ENCODE results near the gene HINFP. TPM values are rescaled to one million over a fixed set of nuclear protein-coding genes. Genes with fewer than 3 reads are reported as not detected.

Gene HINFP
- total RNA-seq, 4 donors from 2014 or later = 7.0 to 33.2 (median 13.9) TPM

GRCh38 chr11:119110439-119110838, 10.9 kb upstream of the HINFP start:
- Histone ChIP-seq H3K4me1 (peaks cover 14 to 61% (median 19%) of the 10 kb centered on the region in 3 donors), H3K27me3 (no peaks in the 10 kb centered on the region), H3K9me3 (no peaks in the 10 kb centered on the region), H3K4me3 (no peak overlapping the region), H3K36me3 (peaks cover 14 to 57% (median 18%) of the 10 kb centered on the region in 3 donors), H3K27ac (no peak overlapping the region)
- TF ChIP-seq, protein P1, sequence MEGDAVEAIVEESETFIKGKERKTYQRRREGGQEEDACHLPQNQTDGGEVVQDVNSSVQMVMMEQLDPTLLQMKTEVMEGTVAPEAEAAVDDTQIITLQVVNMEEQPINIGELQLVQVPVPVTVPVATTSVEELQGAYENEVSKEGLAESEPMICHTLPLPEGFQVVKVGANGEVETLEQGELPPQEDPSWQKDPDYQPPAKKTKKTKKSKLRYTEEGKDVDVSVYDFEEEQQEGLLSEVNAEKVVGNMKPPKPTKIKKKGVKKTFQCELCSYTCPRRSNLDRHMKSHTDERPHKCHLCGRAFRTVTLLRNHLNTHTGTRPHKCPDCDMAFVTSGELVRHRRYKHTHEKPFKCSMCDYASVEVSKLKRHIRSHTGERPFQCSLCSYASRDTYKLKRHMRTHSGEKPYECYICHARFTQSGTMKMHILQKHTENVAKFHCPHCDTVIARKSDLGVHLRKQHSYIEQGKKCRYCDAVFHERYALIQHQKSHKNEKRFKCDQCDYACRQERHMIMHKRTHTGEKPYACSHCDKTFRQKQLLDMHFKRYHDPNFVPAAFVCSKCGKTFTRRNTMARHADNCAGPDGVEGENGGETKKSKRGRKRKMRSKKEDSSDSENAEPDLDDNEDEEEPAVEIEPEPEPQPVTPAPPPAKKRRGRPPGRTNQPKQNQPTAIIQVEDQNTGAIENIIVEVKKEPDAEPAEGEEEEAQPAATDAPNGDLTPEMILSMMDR (IDR thresholded peaks at IDR 0.05) = no peak
- no peak for TF ChIP-seq POLR2A (IDR thresholded peaks at IDR 0.05)
- DNase-seq = no peak
- intact Hi-C loops (cut with DNase I) = no loop called here
- WGBS, 2 donors = 81 to 87% methylated on average over 9 to 10 of the region's 10 CpGs

- DNase-seq = no peak
- peaks cover 11 to 57% (median 16%) of the 10 kb centered on the region in 3 donors for H3K4me1 ChIP-seq
- no peaks in the 10 kb centered on the region for H3K9me3 ChIP-seq
- WGBS, 2 donors = 74 to 86% methylated on average over 4 of the region's 11 CpGs
- no peak overlapping the region for H3K27ac ChIP-seq
- H3K4me3 ChIP-seq = no peak overlapping the region
- no peaks in the 10 kb centered on the region for H3K27me3 ChIP-seq
- no peak for TF ChIP-seq POLR2A (IDR thresholded peaks at IDR 0.05)
- TF ChIP-seq, protein P1 (IDR thresholded peaks at IDR 0.05) = no peak
- intact Hi-C loops (cut with DNase I) = no loop called here
- peaks cover 14 to 67% (median 18%) of the 10 kb centered on the region in 3 donors for H3K36me3 ChIP-seq
Observed at GRCh38 chr11:119111361-119111925, 9.9 kb upstream of the HINFP start.

DNA sequence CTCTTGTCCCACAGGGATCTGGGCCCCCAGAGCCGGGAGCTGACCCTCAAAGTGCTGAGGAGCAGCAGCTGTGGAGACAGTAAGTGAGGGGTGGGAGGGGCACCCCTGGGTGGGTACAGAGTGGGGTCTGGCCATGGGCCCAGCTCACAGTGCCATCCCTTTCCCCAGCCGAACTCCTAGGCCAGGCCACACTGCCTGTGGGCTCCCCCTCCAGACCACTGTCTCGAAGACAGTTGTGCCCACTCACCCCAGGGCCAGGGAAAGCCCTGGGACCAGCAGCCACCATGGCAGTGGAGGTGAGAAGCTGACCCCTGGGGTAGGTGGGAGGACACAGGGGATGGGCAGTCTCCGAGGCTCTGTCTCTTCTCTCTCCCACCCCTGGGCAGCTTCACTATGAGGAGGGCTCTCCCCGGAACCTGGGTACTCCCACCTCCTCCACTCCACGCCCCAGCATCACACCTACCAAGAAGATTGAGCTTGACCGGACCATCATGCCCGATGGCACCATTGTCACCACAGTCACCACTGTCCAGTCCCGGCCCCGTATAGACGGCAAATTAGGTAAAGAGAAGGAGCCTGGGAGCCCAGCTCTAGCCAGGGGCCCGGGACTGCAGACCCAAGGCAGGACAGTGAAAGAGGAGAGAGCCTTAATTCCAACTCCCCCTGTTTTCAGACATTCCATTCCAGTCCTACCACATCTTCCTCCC, 8.9 kb upstream of the HINFP start:
- Histone ChIP-seq H3K36me3 (peaks cover 18 to 78% (median 20%) of the 10 kb centered on the region in 3 donors), H3K9me3 (no peaks in the 10 kb centered on the region), H3K4me3 (no peak overlapping the region), H3K27me3 (no peaks in the 10 kb centered on the region), H3K4me1 (peaks cover 6 to 48% (median 13%) of the 10 kb centered on the region in 3 donors), H3K27ac (no peak overlapping the region)
- no peak for TF ChIP-seq POLR2A (IDR thresholded peaks at IDR 0.05)
- TF ChIP-seq, protein P1 (IDR thresholded peaks at IDR 0.05) = no peak
- WGBS, 2 donors = 92 to 96% methylated on average over 6 to 7 of the region's 12 CpGs
- intact Hi-C loops (cut with DNase I) = no loop called here
- no peak for DNase-seq

DNA sequence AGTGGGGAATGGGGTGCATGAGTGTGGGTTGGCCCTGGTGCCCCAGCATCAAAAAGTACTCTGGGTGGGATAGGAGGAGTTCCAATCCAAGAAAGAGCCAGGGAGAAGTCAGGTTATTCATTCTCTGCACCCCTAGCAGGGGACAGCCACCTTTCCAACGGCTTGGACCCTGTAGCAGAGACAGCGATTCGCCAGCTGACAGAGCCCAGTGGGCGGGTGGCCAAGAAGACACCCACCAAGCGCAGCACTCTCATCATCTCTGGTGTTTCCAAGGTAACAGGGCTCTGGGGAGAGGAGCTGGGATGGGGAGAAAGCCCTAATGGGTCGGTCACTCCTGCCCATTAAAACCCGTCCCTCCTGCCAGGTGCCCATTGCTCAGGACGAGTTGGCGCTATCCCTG, 7.7 kb upstream of the HINFP start:
- 91 to 100% methylated on average over 2 to 4 of the region's 9 CpGs for WGBS, 2 donors
- peaks cover 18 to 84% (median 22%) of the 10 kb centered on the region in 3 donors for H3K36me3 ChIP-seq
- no peak for DNase-seq

GRCh38 chr11:119114351-119114750, 7.0 kb upstream of the HINFP start:
- peaks cover 0 to 29% (median 2%) of the 10 kb centered on the region in 3 donors for H3K4me1 ChIP-seq
- H3K27ac ChIP-seq = no peak overlapping the region
- H3K36me3 ChIP-seq = peaks cover 18 to 84% (median 22%) of the 10 kb centered on the region in 3 donors
- no peak for TF ChIP-seq POLR2A (IDR thresholded peaks at IDR 0.05)
- TF ChIP-seq, protein P1 (IDR thresholded peaks at IDR 0.05) = no peak
- H3K9me3 ChIP-seq = no peaks in the 10 kb centered on the region
- 86 to 89% methylated on average over 5 of the region's 5 CpGs for WGBS, 2 donors
- no peaks in the 10 kb centered on the region for H3K27me3 ChIP-seq
- no peak overlapping the region for H3K4me3 ChIP-seq
- intact Hi-C loops (cut with DNase I) = no loop called here
- DNase-seq = no peak

More for the DNA sequence above, 7.7 kb upstream of the HINFP start:
- Histone ChIP-seq H3K4me3 (no peak overlapping the region), H3K4me1 (peaks cover 1 to 36% (median 6%) of the 10 kb centered on the region in 3 donors), H3K27me3 (no peaks in the 10 kb centered on the region), H3K27ac (no peak overlapping the region), H3K9me3 (no peaks in the 10 kb centered on the region)
- no peak for TF ChIP-seq POLR2A (IDR thresholded peaks at IDR 0.05)
- TF ChIP-seq, protein P1 (IDR thresholded peaks at IDR 0.05) = no peak
- intact Hi-C loops (cut with DNase I) = no loop called here
